22Rv1 (cell line): ENCODE data around the gene TTC23L.

Experiments used
- H3K27ac ChIP-seq: fragments of 450-650 bp; 2 replicates; pipeline ENCODE4 v1.5.1; 2017
- CTCF ChIP-seq: fragments of 450-650 bp; IDR thresholded peaks from 2 replicates; pipeline ENCODE4 v1.5.1; 2017; ENCODE audit warnings: mild to moderate bottlenecking
- ZFX ChIP-seq: fragments of 450-650 bp; IDR thresholded peaks from 2 replicates; pipeline ENCODE4 v1.6.1; 2017; ENCODE audit warnings: antibody characterized with exemption, borderline replicate concordance

The TTC23L gene

DNA sequence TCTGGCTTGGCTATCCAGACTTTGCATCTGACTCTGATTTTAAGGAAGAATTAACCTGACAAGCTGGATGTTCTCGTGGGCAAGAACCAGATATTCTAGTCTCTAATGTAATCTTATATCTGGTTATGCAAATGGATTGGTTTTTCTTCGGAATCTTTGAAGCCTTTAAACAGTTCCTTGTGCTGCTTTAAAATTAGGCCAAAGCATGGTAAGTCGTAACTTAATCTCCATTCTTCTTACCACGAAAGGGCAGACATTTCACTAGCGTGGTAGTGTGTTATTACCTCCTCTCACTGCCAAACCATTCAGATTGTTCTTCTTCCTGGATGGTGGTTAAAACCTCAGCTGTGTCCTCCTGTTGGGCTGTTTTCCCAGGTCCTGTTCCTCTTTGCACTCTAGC is 34.1 kb upstream of the TTC23L start:
- H3K27ac ChIP-seq: no peak overlapping the region
- TF ChIP-seq ZFX (no peak), CTCF (no peak)

DNA sequence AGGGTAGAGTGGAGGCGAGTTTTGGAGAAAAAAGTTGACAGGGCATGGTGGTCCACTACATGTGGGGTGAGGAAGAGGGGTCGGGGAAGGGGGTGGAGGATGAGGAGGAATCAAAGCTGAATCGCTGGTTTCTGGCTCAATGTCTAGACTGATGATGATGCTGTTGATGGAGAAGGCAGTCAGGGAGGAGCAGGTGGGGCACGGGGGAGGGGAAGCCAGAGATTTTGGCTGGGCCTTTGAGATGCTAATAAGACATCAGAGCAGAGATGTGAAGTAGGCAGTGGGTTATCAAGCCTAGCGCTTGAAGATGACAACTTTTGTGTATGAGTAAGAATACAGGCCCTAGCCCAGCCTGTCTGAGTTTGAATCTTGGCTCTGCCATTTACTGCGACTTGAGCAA is 32.4 kb upstream of the TTC23L start:
- H3K27ac ChIP-seq: no peak overlapping the region
- TF ChIP-seq CTCF (no peak), ZFX (no peak)

DNA sequence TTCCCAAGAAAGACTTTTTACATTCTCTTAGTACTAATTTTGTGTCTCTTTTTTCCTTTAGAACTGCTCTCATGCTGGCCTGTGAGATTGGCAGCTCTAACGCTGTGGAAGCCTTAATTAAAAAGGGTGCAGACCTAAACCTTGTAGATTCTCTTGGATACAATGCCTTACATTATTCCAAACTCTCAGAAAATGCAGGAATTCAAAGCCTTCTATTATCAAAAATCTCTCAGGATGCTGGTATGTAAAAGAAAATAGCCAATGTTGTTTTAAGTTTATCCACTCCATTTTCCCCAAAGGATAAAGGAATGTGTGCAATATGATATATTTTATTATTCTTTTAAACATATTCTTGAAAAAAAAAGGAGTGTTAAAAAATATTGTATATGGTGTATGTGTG is 27.3 kb upstream of the TTC23L start:
- no peak overlapping the region for H3K27ac ChIP-seq
- no peak for TF ChIP-seq ZFX
- TF ChIP-seq CTCF: no peak

DNA sequence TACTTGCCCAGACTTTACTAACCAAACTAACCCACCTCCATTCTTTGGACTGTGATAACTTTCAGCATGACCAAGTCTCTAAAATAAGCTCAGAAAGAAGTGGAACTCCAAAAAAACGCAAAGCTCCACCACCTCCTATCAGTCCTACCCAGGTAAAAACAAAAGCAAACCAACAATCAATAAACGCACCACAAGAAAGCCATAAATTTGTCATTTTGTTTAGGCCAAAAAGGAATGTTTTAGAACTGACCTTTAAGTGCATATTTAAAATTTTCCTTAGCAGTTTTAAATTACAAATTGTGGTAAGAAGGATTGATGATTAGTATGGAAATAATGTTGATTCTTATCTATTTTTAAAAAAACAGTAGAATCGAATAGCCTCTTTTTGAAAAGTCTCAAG is 25.5 kb upstream of the TTC23L start:
- TF ChIP-seq ZFX (no peak), CTCF (no peak)
- H3K27ac ChIP-seq: no peak overlapping the region

GRCh38 chr5:34817558-34818351 is 21.2 kb upstream of the TTC23L start:
- H3K27ac ChIP-seq: no peak overlapping the region
- TF ChIP-seq ZFX (no peak), CTCF (no peak)

DNA sequence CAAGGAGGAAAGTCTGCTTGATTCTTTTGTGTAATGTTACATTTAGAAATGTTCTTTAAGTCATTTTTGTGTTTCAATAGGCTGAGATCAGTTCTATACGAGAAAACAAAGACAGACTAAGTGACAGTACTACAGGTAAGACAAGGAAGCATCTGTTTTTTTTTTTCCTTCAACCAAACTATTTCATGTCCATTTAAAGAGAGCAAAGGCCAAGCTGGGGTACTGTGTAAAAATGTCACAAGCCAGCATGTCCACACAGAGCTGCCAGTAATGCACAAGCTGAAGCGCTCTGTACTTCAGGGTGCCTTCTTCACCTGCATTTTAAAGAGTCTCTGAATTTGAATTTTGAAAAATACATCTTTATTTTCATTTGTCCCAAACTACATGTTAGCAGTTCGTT is 20.2 kb upstream of the TTC23L start:
- TF ChIP-seq ZFX: no peak
- no peak for TF ChIP-seq CTCF
- H3K27ac ChIP-seq: no peak overlapping the region

DNA sequence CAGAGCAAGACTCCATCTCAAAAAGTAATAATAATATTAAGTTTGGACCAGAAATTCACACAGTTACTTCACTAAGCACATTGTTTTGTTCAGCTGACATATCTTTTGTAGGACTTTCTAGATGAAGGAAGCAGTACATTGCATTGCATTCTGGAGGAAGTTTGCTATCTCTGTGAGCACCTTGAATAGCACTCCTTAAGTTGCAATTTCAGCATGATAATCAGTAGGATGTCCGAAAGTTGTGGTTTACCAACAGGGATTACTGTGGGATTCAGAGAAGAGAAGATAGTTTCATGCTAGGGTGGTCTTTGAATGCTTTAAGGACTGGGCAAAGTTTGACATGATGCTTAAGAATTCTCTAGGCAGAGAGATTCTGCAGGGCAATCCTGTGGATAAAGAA is 18.4 kb upstream of the TTC23L start:
- no peak for TF ChIP-seq ZFX
- TF ChIP-seq CTCF: no peak
- H3K27ac ChIP-seq: no peak overlapping the region
